RWPE1 (cell line): ENCODE results near the gene RBPMS2.

Source experiments
- CTCF ChIA-PET: fragments of 350-600 bp; sonication (Branson Sonifier 250); formaldehyde crosslinking; extraction: SDS; loops from one replicate; lab custom pipeline; 2021; lab: Yijun Ruan, JAX
- POLR2A ChIA-PET: fragments of 400-600 bp; formaldehyde crosslinking; extraction: SDS; loops from one replicate; lab custom pipeline; 2020; ENCODE audit warnings: antibody characterized with exemption; ENCODE audit not compliant: low non-redundant PET; lab: Yijun Ruan, JAX
- DNase-seq: peaks from one replicate; pipeline ENCODE4 v3.0.0; 2012; ENCODE audit warnings: low spot score
- H3K27ac ChIP-seq: fragments of 450-650 bp; 2 replicates; pipeline ENCODE4 v1.5.1; 2017
- CTCF ChIP-seq: fragments of 450-650 bp; conservative IDR thresholded peaks from 2 replicates; pipeline ENCODE4 v1.5.1; 2017; ENCODE audit warnings: low read depth, mild to moderate bottlenecking

Gene RBPMS2

DNA sequence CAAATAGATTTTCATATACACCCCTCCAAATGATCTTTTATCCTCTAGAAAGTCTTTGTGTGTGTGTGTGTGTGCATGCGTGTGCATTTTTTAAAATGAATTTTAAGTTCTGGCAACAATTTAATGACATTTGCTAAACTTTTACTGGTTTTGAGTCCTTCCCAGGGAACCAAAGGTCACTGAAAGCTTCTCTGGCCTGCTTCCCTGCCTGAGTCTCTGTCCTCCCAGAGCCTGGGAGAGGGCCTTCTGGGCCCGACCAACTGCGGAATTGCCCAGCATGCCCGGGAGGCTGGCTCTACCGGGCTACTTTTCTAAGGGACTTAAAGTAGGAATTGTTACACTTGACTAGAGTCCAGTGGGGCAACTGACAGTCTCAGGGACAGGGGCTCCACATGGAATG, 7.4 kb upstream of the RBPMS2 start:
- no peak overlapping the region for H3K27ac ChIP-seq
- CTCF ChIA-PET, result interaction anchor here (0.6 to 1.0 kb wide), 2 partner anchors 55 to 159 kb away, joined by 3 to 8 read pairs; no protein-coding TSS in a partner anchor
- DNase-seq, result no peak
- no peak for TF ChIP-seq CTCF
- POLR2A ChIA-PET, result no interaction called here

- POLR2A ChIA-PET, result no interaction called here
- CTCF ChIA-PET, result interaction anchor here (0.6 kb wide), 1 partner anchor 30 kb away, joined by 4 read pairs; no protein-coding TSS in a partner anchor
- DNase-seq, result no peak
- TF ChIP-seq CTCF, result no peak
- H3K27ac ChIP-seq, result no peak overlapping the region
Observed at GRCh38 chr15:64781299-64781698, 5.9 kb upstream of the RBPMS2 start.

DNA sequence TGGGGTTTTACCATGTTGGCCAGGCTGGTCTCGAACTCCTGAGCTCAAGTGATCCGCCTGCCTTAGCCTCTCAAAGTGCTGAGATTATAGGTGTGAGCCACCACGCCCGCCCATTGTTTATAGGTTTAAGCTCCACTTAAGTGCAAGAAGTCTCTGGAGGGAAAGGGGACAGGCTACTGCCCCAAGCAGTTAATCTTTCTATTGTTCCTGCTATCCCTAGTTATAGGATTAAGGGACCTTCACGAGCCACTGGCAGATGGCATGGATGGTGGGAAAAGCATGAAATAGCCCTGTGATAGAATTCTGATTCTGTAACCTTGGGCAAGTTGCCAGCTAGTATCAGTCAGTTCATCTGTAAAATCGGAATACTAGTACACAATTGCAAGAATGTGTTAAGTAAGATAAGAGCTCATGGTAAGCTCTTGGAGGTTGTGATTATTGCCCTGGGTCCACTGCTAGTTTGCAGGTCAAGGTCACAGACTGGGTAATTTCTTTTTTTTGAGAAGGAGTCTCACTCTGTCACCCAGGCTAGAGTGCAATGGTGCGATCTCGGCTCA, 5.3 kb upstream of the RBPMS2 start:
- no peak overlapping the region for H3K27ac ChIP-seq
- TF ChIP-seq CTCF, result no peak
- ChIA-PET POLR2A (no interaction called here), CTCF (interaction anchor here (0.6 kb wide), 1 partner anchor 1182 kb away, joined by 4 read pairs; no protein-coding TSS in a partner anchor)
- no peak for DNase-seq

- CTCF ChIA-PET, result no interaction called here
- no peak overlapping the region for H3K27ac ChIP-seq
- POLR2A ChIA-PET, result no interaction called here
- no peak for TF ChIP-seq CTCF
- DNase-seq, result no peak
Observed at GRCh38 chr15:64779630-64780029, 4.2 kb upstream of the RBPMS2 start.

GRCh38 chr15:64779024-64779423, 3.6 kb upstream of the RBPMS2 start:
- no peak overlapping the region for H3K27ac ChIP-seq
- CTCF ChIA-PET, result interaction anchor here (0.7 kb wide), 1 partner anchor 51 kb away, joined by 3 read pairs; no protein-coding TSS in a partner anchor
- DNase-seq, result no peak
- POLR2A ChIA-PET, result no interaction called here
- TF ChIP-seq CTCF, result no peak

- CTCF ChIA-PET, result no interaction called here
- H3K27ac ChIP-seq, result no peak overlapping the region
- DNase-seq, result no peak
- TF ChIP-seq CTCF, result no peak
- POLR2A ChIA-PET, result no interaction called here
Observed at GRCh38 chr15:64776402-64776786, 1.0 kb upstream of the RBPMS2 start.
